Measurements from ENCODE around the gene B3GALT4. TPM values are rescaled to one million over a fixed set of nuclear protein-coding genes. Genes with fewer than 3 reads are reported as not detected.
"Not testable (repeated sequence)": the region's sequence is repeated elsewhere in the genome, so short reads cannot be mapped to it uniquely, and the experiment has no call there.

The B3GALT4 gene, protein sequence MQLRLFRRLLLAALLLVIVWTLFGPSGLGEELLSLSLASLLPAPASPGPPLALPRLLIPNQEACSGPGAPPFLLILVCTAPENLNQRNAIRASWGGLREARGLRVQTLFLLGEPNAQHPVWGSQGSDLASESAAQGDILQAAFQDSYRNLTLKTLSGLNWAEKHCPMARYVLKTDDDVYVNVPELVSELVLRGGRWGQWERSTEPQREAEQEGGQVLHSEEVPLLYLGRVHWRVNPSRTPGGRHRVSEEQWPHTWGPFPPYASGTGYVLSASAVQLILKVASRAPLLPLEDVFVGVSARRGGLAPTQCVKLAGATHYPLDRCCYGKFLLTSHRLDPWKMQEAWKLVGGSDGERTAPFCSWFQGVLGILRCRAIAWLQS
- not detected in 2 replicates for total RNA-seq (2014; rRNA removed; shearing (Covaris generic); ENCODE audit: low replicate concordance)

DNA sequence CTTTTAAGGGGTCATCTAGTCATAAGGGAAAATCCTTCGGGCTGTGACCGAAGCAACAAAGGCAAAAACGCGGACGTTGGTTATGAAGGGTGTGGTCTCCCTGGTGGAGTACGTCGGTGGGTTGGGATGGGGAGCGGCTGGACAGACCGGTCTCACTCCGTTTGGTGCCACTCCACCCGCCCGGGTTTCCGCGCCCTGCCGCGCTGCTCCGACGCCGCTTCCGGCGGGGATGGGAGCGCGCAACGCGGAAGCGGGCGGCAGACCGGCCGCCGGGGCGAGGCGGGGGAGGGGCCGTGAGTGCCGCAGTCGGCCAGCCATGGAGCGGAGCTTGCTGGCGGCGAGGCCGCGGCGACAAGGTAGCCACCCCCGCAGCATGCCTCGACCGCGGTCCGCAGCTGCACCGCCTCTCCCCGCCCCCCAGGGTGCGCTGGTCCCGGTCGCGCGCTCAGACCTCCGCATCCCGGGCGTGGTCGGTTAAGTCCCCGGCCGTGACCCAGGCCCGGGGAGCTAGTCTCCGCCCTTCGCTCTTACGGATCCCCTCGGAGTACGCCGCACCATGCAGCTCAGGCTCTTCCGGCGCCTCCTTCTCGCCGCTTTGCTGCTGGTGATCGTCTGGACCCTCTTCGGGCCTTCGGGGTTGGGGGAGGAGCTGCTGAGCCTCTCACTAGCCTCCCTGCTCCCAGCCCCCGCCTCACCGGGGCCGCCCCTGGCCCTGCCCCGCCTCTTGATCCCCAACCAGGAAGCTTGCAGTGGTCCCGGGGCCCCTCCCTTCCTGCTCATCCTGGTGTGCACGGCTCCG is at the start of gene B3GALT4:
TSS of gene B3GALT4 (plus strand) at position 260 of the 799 bp plus-strand sequence. CDS start at position 557, 297 bp downstream.
- in situ Hi-C loops (cut with HindIII; ENCODE audit: low pct_unique_long_range_greater_than_20kb, low sequenced_read_pairs): no loop called here
- no peak for DNase-seq (ENCODE audit: low read depth)

DNA sequence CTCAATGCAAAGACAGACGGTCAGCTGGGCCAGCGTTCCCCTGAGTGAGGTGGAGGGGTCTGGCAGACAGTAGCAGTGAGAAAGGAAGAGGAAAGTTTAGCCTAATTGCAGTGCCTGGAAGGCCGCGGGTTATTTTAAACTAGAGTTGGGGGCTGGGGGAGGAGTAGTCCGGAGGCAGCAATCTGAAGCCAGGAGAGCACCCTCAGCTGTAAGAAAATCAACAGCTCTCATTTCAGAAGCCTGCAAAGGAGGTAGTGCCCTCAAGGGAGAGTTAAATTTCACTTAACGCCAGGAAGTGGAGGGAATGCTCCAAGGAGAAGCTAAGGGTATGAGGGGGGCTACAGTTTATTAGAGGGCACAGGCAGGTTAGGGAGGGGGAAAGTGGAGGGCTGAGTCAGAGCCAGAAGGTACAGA is 41.7 kb upstream of the B3GALT4 start:
- in situ Hi-C loops (cut with HindIII; ENCODE audit: low pct_unique_long_range_greater_than_20kb, low sequenced_read_pairs): no loop called here
- DNase-seq (ENCODE audit: low read depth): no peak

DNA sequence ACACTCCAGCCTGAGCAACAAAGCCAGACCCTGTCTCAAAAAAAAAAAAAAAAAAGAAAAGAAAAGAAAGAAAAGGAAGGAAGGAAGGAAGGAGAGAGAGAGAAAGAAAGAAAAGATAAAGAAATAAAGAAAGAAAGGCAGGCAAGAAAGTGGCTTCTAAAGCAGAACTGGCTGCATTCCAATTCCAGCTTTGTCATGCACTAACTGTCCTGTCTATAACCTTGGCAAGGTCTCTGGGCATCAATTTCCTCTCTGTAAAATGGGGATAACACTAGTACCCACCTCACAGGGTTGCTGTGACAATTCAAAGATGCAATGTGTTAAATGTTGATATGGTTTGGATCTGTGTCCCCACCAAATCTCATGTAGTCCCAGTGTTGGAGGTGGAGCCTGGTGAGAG is 40.6 kb upstream of the B3GALT4 start:
- in situ Hi-C loops (cut with HindIII; ENCODE audit: low pct_unique_long_range_greater_than_20kb, low sequenced_read_pairs): no loop called here
- DNase-seq (ENCODE audit: low read depth): no peak

DNA sequence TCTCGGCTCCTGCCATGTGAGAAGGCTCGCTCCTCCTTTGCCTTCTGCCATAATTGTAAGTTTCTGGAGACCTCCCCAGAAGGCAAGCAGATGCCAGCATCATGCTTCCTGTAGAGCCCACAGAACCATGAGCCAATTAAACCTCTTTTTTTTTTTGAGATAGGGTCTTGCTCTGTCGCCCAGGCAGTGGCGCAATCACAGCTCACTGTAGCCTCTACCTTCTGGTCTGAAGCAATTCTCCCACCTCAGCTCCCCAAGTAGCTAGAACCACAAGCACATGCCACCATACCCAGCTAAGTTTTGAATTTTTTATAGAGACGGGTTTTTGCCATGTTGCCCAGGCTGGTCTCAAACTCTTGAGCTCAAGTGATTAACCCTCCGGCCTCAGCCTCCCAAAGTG is 40.1 kb upstream of the B3GALT4 start:
- in situ Hi-C loops (cut with HindIII; ENCODE audit: low pct_unique_long_range_greater_than_20kb, low sequenced_read_pairs): no loop called here
- no peak for DNase-seq (ENCODE audit: low read depth)

GRCh38 chr6:33237741-33238140 is 39.2 kb upstream of the B3GALT4 start:
- in situ Hi-C loops (cut with HindIII; ENCODE audit: low pct_unique_long_range_greater_than_20kb, low sequenced_read_pairs): no loop called here
- no peak for DNase-seq (ENCODE audit: low read depth)

- in situ Hi-C loops (cut with HindIII; ENCODE audit: low pct_unique_long_range_greater_than_20kb, low sequenced_read_pairs): no loop called here
- no peak for DNase-seq (ENCODE audit: low read depth)
These were observed 35.0 kb upstream of the B3GALT4 start for GRCh38 chr6:33241968-33242367.

- in situ Hi-C loops (cut with HindIII; ENCODE audit: low pct_unique_long_range_greater_than_20kb, low sequenced_read_pairs): no loop called here
- DNase-seq (ENCODE audit: low read depth): no peak
These were observed 33.4 kb upstream of the B3GALT4 start for GRCh38 chr6:33243476-33243875.

DNA sequence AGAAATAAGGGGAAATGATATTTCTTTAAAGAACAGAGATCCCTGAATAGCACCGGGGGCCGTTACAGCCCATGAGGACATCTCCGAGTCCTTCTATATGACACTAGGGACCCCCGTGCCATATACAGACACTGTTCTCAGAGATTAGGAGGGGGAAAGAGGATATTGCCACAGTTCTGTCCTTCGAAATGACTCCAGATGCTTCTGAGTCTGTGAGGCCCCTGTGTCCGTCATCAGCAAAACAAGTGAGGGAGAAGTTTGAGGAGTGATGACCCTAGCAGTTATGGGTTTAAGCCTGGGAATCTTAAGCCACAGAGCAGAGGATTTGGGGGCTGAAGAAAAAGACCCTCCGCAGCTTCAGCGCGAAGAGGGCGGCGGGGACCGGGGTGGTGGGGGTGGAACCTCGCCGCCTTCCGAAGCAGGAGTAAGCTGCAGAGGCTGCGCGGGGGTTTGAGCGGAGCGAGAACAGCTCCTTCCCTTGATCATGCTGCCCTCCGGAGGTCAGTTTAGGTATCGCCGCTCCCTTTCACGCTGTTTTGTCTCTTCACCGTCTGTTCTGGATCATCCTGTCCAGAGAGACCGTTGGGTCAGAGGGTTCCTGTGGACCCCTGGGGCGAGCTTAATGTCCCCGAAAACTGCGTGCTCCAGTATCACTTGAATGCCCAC is 28.8 kb upstream of the B3GALT4 start:
- in situ Hi-C loops (cut with HindIII; ENCODE audit: low pct_unique_long_range_greater_than_20kb, low sequenced_read_pairs): no loop called here
- DNase-seq (ENCODE audit: low read depth): peak; percentile 73

DNA sequence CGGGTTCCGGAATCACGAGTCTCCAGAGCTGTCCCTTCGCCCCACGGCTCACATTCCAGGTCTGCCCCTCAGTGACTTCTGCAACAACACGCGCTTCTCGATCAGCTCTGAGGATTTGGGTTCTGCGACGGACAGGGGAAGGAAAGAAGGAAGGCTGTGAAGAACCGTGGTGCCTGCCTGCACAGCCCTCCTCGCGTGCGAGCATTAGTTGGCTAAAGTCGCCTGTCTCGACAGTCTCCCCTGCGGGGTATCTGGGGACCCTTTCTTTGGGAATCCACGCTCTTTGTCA is 28.3 kb upstream of the B3GALT4 start:
- no peak for DNase-seq (ENCODE audit: low read depth)
- in situ Hi-C loops (cut with HindIII; ENCODE audit: low pct_unique_long_range_greater_than_20kb, low sequenced_read_pairs): no loop called here

- peak; percentile 99 for DNase-seq (ENCODE audit: low read depth)
- in situ Hi-C loops (cut with HindIII; ENCODE audit: low pct_unique_long_range_greater_than_20kb, low sequenced_read_pairs): no loop called here
These were observed 27.8 kb upstream of the B3GALT4 start for GRCh38 chr6:33248932-33249731.

DNA sequence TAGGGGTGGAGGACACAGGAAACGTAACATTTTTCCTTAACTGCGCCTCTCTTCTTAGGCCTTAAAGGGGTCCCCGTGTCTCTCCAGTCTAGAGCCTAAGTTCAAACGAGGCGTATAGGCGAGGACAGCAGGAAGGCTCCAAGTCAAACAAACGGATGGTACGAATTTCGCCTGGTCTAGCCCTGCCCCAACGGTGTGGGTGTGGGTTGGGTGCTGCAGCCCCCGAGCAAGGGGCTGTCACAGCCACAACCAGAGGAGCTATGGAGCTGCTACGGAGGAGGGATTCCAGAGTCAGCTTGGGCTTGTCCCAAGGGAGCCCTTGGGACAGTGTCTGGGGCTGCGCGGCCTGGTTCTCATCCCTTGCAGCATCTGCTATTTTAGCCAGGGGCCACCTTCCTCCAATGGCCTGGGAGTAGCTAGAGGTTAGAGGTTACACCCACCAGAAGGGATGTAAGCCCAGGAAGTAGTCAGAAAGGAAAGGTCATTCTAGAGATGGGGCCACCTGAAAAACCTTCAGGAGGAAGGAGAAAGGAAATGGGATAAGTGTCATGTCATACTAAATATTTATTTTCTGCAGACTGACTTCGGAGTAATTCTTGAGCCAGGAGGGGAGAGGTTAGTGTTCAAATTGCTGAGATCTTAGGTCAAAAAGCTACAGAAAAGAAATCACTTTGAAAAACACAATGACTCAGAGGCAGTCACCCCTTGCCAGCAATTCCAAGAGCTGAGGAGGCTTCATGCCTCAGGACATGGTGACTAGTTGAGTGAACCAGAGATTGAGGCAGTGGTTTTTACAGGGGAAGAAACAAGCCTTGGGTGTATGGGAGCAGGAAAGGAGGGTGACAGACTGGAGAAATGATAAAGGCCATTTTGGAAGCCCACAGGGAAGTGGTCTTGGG is 26.9 kb upstream of the B3GALT4 start:
- peak; percentile 64 for DNase-seq (ENCODE audit: low read depth)
- in situ Hi-C loops (cut with HindIII; ENCODE audit: low pct_unique_long_range_greater_than_20kb, low sequenced_read_pairs): no loop called here

DNA sequence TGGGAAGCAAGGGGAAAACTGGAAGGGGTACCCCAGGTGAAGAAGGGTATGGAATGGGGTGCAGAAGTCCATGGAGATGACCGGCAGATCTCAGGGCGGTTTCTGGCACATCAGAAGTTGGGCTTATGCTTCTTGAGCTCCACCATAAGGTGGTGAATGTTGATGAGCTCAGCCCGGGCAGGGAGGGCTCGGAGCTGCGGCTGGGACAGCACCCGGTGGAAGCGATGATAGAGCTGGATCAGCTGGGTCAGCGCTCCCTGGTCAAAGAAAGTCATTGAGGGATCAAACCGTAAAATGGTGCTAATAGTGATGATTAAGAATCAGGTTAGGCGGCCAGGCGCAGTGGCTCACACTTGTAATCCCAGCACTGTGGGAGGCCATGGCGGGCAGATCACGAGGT is 26.2 kb upstream of the B3GALT4 start:
- in situ Hi-C loops (cut with HindIII; ENCODE audit: low pct_unique_long_range_greater_than_20kb, low sequenced_read_pairs): no loop called here
- no peak for DNase-seq (ENCODE audit: low read depth)

- in situ Hi-C loops (cut with HindIII; ENCODE audit: low pct_unique_long_range_greater_than_20kb, low sequenced_read_pairs): no loop called here
- DNase-seq (ENCODE audit: low read depth): no peak
These were observed 25.4 kb upstream of the B3GALT4 start for GRCh38 chr6:33251395-33252012.

DNA sequence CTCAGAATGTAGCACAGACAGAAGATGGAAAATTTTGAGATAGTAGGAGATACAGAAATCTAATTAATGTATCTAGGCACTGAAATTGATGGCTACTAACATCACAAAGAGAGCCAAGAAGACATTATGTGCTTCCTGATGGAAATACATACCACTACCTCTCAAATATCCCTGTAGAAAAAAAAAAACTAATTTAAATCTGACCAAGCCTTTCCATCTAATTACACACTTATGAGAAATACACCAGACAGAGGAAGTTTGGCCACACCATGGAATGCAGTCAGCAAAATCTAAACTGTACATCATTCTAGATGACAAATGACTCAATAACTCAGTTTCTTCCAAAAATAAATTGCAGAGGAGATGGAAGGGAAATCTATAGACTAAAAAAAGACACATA is 24.2 kb upstream of the B3GALT4 start:
- no peak for DNase-seq (ENCODE audit: low read depth)
- in situ Hi-C loops (cut with HindIII; ENCODE audit: low pct_unique_long_range_greater_than_20kb, low sequenced_read_pairs): no loop called here

DNA sequence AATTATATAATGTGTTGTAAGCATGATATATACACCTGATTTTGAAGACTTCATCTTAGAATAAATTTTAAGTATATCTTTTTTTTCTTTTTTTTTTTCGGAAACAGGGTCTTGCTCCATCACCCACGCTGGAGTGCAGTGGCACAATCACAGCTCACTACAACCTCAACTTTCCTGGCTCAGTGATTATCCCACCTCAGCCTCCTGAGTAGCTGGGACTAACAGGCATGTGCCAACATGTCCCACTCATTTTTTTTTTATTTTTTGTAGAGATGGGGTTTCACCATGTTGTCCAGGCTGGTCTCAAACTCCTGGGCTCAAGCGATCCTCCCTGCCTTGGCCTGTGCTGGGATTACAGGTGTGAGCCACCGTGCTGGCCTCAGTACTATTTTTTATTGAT is 22.3 kb upstream of the B3GALT4 start:
- in situ Hi-C loops (cut with HindIII; ENCODE audit: low pct_unique_long_range_greater_than_20kb, low sequenced_read_pairs): no loop called here
- no peak for DNase-seq (ENCODE audit: low read depth)

DNA sequence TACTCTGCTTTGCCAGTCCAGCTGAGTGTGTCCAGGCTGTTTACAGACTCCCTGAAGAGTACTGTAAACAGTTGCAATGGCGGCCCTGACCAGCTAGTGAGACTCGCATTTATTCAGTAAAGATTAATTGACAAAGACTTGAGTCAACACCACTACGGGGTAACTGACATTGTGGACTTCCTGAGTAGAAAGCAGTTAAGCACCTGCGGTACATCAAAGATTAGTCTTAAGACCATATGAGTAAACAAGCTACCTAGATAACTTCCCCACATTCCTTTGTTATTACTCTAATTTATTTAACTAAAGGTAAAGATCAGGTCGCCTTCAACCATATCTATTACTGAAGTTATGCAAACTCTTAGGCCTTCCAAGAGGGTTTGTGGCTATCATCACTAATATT is 17.9 kb upstream of the B3GALT4 start:
- in situ Hi-C loops (cut with HindIII; ENCODE audit: low pct_unique_long_range_greater_than_20kb, low sequenced_read_pairs): no loop called here
- no peak for DNase-seq (ENCODE audit: low read depth)

- in situ Hi-C loops (cut with HindIII; ENCODE audit: low pct_unique_long_range_greater_than_20kb, low sequenced_read_pairs); DNase-seq (ENCODE audit: low read depth): not testable (repeated sequence)
These were observed 14.4 kb upstream of the B3GALT4 start for GRCh38 chr6:33262490-33262889.
